Astrocyte (in vitro differentiated cells and primary cell): ENCODE results near the gene FJX1.

Experiments used
- CTCF ChIP-seq: IDR thresholded peaks from 2 replicates; pipeline ENCODE4 v1.5.1; 2011; ENCODE audit warnings: low read depth, mild to moderate bottlenecking, inconsistent platforms, low read length, moderate library complexity; ENCODE audit not compliant: insufficient read depth
- EZH2 ChIP-seq: IDR thresholded peaks from 2 replicates; pipeline ENCODE4 v1.6.1; 2012; ENCODE audit warnings: mild to moderate bottlenecking, low read length, inconsistent platforms; ENCODE audit not compliant: insufficient read depth

GRCh38 chr11:35586222-35586621 is 32.0 kb upstream of the FJX1 start:
- TF ChIP-seq CTCF (no peak), EZH2 (no peak)
